ENCODE results near the gene AKNA.

DNA sequence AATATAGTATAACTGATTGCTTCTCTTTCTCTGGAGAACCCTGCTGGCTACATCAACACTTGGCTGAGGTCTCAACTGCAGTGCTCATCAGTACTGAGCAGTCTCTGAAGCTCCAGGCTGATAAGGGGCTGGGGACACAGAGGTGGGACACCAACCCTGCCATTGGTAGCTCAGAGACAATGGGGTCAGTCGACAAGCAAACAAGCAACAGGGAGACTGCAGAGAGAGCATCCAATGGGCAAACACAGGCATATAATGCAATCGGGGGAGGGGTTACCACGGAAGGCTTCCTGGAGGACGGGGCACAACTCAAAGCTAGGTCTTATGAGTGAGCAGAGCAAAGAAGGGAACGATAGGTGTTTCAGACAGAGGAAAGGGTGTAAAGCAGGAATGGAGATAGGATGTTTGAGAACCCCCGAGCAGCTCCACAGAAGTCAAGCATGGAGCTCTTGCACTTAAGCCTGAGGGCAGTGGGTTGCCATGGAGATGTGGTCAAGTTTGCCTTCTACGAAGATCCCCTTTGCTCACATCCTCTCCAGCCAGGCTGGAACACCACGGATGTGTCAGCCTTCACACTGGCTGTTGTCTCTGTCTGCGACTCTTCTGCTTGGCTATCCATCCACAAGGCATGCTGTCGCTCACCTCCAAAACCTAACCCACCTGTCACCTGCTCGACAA is 21.5 kb upstream of the AKNA start:
- TF ChIP-seq, protein P1, sequence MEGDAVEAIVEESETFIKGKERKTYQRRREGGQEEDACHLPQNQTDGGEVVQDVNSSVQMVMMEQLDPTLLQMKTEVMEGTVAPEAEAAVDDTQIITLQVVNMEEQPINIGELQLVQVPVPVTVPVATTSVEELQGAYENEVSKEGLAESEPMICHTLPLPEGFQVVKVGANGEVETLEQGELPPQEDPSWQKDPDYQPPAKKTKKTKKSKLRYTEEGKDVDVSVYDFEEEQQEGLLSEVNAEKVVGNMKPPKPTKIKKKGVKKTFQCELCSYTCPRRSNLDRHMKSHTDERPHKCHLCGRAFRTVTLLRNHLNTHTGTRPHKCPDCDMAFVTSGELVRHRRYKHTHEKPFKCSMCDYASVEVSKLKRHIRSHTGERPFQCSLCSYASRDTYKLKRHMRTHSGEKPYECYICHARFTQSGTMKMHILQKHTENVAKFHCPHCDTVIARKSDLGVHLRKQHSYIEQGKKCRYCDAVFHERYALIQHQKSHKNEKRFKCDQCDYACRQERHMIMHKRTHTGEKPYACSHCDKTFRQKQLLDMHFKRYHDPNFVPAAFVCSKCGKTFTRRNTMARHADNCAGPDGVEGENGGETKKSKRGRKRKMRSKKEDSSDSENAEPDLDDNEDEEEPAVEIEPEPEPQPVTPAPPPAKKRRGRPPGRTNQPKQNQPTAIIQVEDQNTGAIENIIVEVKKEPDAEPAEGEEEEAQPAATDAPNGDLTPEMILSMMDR (IDR thresholded peaks at IDR 0.05), result no peak
- no peak for TF ChIP-seq POLR2A (IDR thresholded peaks at IDR 0.05)
